Measurements from ENCODE around the gene GADD45A.

The GADD45A gene

DNA sequence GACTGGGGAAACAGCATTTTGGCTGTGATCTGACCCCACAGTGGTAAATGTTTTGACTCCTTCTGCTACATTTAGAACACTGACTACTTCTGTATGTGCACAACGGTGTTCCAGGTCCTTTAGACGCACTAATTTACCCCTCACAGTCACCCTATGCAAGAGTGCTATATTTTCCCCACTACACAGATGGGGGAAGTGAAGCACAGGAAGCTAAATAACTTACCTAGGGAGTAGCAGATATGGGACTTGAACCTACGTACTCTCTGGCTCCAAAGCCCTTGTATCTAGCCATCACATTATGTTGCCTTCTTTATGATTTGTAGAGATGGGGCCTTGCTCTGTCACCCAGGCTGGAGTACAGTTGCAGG, 49.3 kb downstream of the GADD45A start:
- TF ChIP-seq NFIC (IDR thresholded peaks at IDR 0.05) (no peak), YY1 (IDR thresholded peaks at IDR 0.05; ENCODE audit: low read depth) (no peak), ZBTB7A (IDR thresholded peaks at IDR 0.05; ENCODE audit: low read depth) (no peak), EP300 (IDR thresholded peaks at IDR 0.05; ENCODE audit: borderline replicate concordance) (no peak), EGR1 (IDR thresholded peaks at IDR 0.05) (no peak), CREB1 (IDR thresholded peaks at IDR 0.05; ENCODE audit: low read depth) (no peak), TEAD4 (IDR thresholded peaks at IDR 0.05) (no peak), CEBPB (IDR thresholded peaks at IDR 0.05) (no peak), FOXM1 (IDR thresholded peaks at IDR 0.05; ENCODE audit: borderline replicate concordance, low read depth) (no peak), RAD21 (IDR thresholded peaks at IDR 0.05; ENCODE audit: low read depth) (no peak), TAF1 (IDR thresholded peaks at IDR 0.05; ENCODE audit: low read depth) (no peak), TCF12 (IDR thresholded peaks at IDR 0.05; ENCODE audit: low read depth) (no peak)
- TF ChIP-seq, protein P1, sequence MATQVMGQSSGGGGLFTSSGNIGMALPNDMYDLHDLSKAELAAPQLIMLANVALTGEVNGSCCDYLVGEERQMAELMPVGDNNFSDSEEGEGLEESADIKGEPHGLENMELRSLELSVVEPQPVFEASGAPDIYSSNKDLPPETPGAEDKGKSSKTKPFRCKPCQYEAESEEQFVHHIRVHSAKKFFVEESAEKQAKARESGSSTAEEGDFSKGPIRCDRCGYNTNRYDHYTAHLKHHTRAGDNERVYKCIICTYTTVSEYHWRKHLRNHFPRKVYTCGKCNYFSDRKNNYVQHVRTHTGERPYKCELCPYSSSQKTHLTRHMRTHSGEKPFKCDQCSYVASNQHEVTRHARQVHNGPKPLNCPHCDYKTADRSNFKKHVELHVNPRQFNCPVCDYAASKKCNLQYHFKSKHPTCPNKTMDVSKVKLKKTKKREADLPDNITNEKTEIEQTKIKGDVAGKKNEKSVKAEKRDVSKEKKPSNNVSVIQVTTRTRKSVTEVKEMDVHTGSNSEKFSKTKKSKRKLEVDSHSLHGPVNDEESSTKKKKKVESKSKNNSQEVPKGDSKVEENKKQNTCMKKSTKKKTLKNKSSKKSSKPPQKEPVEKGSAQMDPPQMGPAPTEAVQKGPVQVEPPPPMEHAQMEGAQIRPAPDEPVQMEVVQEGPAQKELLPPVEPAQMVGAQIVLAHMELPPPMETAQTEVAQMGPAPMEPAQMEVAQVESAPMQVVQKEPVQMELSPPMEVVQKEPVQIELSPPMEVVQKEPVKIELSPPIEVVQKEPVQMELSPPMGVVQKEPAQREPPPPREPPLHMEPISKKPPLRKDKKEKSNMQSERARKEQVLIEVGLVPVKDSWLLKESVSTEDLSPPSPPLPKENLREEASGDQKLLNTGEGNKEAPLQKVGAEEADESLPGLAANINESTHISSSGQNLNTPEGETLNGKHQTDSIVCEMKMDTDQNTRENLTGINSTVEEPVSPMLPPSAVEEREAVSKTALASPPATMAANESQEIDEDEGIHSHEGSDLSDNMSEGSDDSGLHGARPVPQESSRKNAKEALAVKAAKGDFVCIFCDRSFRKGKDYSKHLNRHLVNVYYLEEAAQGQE (IDR thresholded peaks at IDR 0.05; ENCODE audit: low read depth), result no peak
- TF ChIP-seq, protein P2, sequence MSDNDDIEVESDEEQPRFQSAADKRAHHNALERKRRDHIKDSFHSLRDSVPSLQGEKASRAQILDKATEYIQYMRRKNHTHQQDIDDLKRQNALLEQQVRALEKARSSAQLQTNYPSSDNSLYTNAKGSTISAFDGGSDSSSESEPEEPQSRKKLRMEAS (IDR thresholded peaks at IDR 0.05), result no peak
- TF ChIP-seq, protein P3, sequence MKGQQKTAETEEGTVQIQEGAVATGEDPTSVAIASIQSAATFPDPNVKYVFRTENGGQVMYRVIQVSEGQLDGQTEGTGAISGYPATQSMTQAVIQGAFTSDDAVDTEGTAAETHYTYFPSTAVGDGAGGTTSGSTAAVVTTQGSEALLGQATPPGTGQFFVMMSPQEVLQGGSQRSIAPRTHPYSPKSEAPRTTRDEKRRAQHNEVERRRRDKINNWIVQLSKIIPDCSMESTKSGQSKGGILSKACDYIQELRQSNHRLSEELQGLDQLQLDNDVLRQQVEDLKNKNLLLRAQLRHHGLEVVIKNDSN (IDR thresholded peaks at IDR 0.05), result no peak

DNA sequence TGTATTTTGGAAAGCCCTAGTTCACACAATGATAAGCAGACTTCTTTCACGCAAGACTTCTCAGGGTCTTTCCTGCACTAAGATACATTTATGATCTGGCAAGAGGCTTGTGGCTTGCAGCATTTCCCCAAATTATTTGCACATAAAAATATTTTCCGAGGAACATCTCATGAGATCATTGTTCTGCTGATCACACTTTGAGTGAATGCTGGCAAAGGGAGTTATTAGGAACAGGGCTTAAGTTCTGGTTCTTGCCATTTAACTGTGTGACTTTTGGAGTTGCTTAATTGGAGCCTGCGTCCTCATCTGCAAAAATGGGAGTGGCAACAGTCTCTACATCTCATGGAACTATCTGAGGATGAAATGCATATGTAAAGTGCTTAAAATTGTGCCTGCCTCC, 50.2 kb downstream of the GADD45A start:
- TF ChIP-seq, protein P1 (IDR thresholded peaks at IDR 0.05; ENCODE audit: low read depth), result no peak
- TF ChIP-seq CREB1 (IDR thresholded peaks at IDR 0.05; ENCODE audit: low read depth) (no peak), TEAD4 (IDR thresholded peaks at IDR 0.05) (no peak), YY1 (IDR thresholded peaks at IDR 0.05; ENCODE audit: low read depth) (no peak), EGR1 (IDR thresholded peaks at IDR 0.05) (no peak), CEBPB (IDR thresholded peaks at IDR 0.05) (no peak)

DNA sequence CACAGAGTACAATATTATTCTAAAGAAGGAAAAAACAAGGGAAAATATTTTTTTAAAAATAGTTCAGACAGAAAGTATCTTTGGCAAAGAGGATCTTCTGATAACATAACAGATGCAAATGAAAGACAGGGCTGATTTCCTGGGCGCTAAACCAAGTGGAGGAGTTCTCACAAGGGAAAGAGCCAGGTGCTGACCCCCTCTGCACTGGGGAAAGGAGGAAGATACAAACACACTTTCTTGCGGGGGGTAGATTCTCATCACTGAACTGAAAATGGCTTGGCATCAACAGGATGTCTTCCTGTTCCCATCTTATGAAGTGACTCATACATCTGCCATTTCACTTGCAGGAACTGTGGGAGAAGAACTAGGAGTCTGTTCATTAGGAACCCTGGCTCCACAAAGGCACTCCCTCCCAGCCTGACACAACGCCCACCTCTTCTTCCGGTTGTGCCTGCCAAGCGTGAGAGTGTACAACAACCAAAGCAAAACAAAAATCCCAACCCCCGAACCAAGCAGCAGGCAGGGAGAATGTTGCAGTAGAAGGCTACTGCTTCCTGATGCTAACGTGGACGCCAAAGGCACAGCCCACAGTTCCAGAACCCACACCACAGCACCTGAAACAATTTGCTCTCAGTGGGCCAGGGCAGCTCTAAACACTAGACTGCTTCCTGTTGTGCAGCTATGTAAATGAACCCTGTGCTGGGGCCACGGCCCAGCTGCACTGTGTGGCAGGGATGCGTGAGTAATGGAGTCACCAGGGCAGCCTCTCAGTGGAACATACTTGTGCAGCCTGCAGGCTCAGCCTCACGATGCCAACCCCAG, 51.0 kb downstream of the GADD45A start:
- TF ChIP-seq EGR1 (IDR thresholded peaks at IDR 0.05) (peak; percentile 60; the same call in 1 of the 2 replicates), TCF12 (IDR thresholded peaks at IDR 0.05; ENCODE audit: low read depth) (no peak), TEAD4 (IDR thresholded peaks at IDR 0.05) (no peak), TAF1 (IDR thresholded peaks at IDR 0.05; ENCODE audit: low read depth) (no peak), ZBTB7A (IDR thresholded peaks at IDR 0.05; ENCODE audit: low read depth) (no peak), NFIC (IDR thresholded peaks at IDR 0.05) (peak; percentile 38; the same call in 1 of the 2 replicates)

DNA sequence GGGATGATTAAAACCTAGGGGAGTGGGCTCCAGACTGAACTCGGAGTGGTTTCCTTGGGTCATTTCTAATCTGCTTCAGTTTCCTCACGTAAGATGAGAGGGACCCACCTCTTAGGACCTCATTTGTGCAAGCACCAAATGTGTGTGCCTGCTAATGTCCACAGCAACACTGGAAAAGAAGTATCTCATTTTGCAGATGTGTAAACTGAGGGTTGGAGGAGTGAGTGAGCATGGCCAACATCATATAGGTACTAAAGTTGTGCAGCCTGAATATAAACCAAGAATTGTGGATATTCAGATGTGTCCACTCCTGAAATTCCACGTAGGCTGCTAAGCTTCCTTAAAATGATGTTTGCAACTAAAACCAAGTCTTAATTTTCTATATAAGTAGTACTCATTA, 51.7 kb downstream of the GADD45A start:
- TF ChIP-seq CREB1 (IDR thresholded peaks at IDR 0.05; ENCODE audit: low read depth) (no peak), NFIC (IDR thresholded peaks at IDR 0.05) (no peak), FOXM1 (IDR thresholded peaks at IDR 0.05; ENCODE audit: borderline replicate concordance, low read depth) (no peak), EGR1 (IDR thresholded peaks at IDR 0.05) (no peak), ZBTB7A (IDR thresholded peaks at IDR 0.05; ENCODE audit: low read depth) (no peak), YY1 (IDR thresholded peaks at IDR 0.05; ENCODE audit: low read depth) (no peak), TEAD4 (IDR thresholded peaks at IDR 0.05) (no peak)
- TF ChIP-seq, protein P1 (IDR thresholded peaks at IDR 0.05; ENCODE audit: low read depth), result no peak

DNA sequence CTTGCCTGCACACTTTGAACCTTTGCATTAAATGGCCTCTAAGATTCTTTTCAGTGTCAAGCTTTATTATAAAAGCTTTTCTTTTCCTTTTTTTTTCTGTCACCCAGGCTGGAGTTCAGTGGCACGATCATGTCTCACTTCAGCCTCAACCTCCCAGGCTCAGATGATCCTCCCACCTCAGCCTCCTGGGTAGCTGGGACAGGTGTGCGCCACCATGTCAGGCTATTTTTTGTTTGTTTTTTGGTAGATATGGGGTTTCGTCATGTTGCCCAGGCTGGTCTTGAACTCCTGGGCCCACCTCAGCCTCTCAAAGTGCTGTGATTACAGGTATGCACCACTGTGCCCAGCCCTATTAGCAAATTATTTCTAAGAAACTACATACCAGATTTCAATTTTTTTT, 52.9 kb downstream of the GADD45A start:
- TF ChIP-seq TAF1 (IDR thresholded peaks at IDR 0.05; ENCODE audit: low read depth), result no peak
- no peak for TF ChIP-seq ZBTB7A (IDR thresholded peaks at IDR 0.05; ENCODE audit: low read depth)
- TF ChIP-seq, protein P2 (IDR thresholded peaks at IDR 0.05), result no peak
- no peak for TF ChIP-seq TEAD4 (IDR thresholded peaks at IDR 0.05)
- no peak for TF ChIP-seq CEBPB (IDR thresholded peaks at IDR 0.05)
- no peak for TF ChIP-seq FOXM1 (IDR thresholded peaks at IDR 0.05; ENCODE audit: borderline replicate concordance, low read depth)
- no peak for TF ChIP-seq YY1 (IDR thresholded peaks at IDR 0.05; ENCODE audit: low read depth)
- no peak for TF ChIP-seq EGR1 (IDR thresholded peaks at IDR 0.05)
- no peak for TF ChIP-seq CREB1 (IDR thresholded peaks at IDR 0.05; ENCODE audit: low read depth)
- TF ChIP-seq, protein P3 (IDR thresholded peaks at IDR 0.05), result no peak
- no peak for TF ChIP-seq EP300 (IDR thresholded peaks at IDR 0.05; ENCODE audit: borderline replicate concordance)
- no peak for TF ChIP-seq RAD21 (IDR thresholded peaks at IDR 0.05; ENCODE audit: low read depth)
- TF ChIP-seq NFIC (IDR thresholded peaks at IDR 0.05), result no peak
- TF ChIP-seq, protein P1 (IDR thresholded peaks at IDR 0.05; ENCODE audit: low read depth), result no peak
- TF ChIP-seq TCF12 (IDR thresholded peaks at IDR 0.05; ENCODE audit: low read depth), result no peak

Measured in Ishikawa (cell line).